HG02798 (cell line): ENCODE data around the gene TRMT61B.

ENCODE experiments used
- ATAC-seq: cut with Tn5 transposase; IDR thresholded peaks from one replicate; pipeline ENCODE4 v1.9.1; 2021; ENCODE audit warnings: mild to moderate bottlenecking; ENCODE audit not compliant: unreplicated experiment, poor library complexity

The TRMT61B gene

DNA sequence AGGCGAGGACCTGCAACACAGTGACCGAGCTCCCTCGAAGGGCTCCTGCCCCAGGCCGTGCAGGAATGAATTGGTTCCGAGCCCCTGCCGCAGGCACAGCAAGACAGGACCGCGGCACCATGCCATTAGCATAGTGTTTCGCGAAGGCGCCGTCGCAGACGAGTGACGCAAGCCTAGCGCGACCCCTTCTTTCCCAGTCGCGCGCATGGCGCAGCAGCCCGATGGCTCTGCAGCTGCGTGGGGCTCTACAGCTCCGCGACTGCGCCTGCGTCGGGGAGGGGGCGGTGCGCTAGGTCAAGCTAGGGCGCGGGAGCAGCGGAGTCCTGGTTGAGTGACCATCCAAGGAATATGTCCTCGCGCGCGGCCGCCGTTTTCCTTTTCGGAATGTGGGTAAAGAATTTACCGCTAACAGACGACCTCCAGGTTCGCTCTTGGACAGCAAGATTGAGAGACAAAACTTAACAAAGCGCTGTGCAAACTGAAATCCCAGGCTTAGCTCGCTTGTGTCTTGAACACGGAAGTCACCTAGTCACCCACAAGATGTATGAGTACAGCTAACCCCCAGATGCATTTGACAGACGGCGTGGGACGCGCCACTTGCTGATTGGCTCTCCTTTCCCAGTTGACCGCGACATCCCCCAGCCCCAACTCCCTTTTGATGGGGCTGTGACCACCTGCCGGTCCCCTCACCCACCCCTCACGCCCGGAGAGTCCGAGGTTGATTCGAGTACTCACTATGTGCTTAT lies at the start of gene TRMT61B:
Gene TRMT61B (minus strand): TSS at position 164 of the 746 bp plus-strand sequence. CDS start 32 bp downstream, at position 132.
- peak; percentile 96 for ATAC-seq

DNA sequence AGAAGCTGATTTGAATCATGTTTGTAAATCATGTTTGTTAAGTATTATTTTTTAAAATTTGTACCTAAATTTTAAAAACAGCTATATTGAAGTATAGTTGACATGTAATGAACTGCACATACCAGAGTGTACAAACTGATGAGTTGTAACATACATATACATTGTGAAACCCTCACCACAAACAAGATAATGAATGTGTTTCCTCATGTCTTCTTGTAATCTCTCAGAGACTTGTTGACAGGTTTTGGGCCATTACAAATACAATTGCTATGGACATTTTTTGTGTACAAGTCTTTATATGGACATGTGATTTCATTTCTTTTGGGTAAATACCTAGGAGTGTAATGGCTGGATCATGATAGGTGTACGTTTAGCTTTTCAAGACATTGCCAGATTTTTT lies 45.8 kb upstream of the TRMT61B start:
- ATAC-seq, result no peak

- no peak for ATAC-seq
Observed at GRCh38 chr2:28909655-28910353, 39.7 kb upstream of the TRMT61B start.

DNA sequence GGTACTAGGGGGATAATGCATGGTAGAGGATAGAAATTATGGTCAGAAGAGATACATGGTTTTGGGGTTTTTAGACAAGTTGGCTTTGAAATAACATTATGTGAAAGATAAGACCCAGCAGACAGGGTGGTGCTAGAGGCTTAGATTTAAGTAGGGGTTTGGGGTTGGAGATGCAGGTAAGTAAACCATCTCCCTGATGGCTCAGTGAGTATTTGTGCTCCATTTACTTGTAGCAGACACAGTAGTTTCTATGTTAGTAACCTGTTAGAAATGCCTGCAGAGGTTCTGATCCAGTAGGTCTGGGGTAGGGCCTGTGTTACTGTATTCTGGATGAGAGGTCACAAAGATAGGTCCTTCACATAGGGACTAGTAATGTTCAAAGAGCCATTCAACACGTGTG lies 38.1 kb upstream of the TRMT61B start:
- ATAC-seq, result no peak

DNA sequence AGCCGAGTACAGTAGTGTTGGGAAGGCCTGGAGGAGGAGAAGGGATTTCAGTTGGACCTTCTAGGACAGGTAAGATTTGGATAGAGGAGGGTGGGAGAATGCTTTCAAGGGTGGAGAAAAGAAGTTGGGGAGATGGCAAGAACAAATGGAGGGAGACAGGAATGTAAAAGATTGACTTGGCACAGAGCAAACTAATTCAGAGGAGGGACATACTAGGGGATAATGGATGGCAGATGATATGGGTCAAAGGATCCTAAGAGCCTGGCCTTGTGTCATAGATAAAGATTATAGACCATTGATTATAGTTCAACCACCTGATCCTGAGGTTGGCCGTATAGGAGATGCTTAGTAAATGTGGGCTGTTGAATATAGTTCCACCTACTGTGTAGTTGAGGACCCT lies 36.7 kb upstream of the TRMT61B start:
- ATAC-seq, result no peak

DNA sequence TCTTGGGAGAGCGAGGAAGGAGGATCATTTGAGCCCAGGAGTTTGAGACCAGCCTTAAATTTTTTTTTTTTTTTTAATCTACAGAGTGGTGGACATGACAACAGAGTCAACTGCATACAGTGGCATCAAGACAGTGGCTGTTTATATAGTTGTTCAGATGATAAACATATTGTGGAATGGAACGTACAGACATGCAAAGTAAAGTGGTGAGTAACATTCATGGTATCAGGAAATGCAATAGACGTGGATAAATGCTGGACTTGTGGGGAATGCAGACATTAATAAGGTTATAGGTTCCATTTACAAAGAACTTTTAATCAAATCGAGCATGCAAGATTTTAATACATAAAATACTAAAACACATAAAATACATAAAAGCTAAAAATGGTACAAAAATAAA lies 36.3 kb upstream of the TRMT61B start:
- ATAC-seq, result no peak

DNA sequence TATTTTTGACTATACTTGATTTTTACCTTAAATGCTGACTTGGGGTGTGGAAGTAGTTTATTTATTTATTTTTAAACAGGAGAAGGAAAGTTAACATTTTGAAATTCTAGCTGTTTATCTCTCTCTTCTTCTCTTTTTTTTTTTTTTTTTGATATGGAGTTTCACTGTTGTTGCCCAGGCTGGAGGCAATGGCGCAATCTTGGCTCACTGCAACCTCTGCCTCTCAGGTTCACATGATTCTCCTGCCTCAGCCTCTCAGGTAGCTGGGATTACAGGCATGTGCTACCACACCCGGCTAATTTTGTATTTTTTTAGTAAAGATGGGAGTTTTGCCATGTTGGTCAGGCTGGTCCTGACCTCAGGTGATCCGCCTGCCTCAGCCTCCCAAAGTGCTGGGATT lies 35.4 kb upstream of the TRMT61B start:
- ATAC-seq, result no peak

DNA sequence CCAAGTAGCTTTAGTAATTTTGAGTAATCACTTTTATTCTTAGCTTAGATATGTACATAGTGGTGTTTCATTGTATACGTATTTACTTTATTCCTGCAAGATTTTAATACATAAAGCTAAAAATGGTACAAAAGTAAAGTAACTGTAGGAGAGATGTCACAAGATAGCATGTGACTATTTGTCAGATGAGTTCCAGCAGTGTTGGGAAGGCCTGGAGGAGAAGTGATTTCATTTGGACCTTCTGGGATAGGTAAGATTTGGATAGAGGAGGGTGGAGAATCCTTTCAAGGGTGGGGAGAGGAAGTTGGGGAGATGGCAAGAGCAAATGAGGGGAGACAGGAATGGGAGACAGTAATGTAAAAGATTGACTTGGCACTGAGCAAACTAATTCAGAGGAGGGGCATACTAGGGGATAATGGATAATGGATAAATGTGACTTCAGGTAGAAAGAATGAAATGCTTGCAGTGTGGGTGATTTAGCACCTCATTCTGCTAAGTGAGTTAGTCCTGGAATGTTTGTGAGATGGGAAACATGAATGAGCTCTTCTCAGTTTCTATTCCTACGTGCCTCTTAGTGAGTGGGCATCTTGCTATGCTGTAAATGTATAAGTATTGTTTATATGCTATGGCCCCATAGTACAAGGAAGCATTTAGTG lies 34.8 kb upstream of the TRMT61B start:
- no peak for ATAC-seq

DNA sequence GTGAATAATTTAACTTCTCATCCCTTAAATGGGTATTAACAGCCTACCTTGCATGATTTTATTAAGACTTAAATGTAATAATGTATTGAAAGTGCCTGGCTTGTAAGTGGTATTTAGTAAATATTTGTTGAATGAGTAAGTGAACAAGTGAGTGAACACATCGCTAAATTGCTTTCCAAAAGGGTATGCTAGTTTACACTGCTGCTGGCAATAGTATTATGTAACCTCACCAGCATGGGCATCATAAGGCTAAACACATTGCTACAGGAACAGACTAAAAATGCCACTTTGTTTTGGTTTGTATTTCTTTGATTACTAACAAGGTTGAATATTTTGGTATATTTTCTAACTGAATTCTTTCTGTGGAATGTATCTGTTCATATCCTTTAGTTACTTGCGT lies 34.2 kb upstream of the TRMT61B start:
- no peak for ATAC-seq

DNA sequence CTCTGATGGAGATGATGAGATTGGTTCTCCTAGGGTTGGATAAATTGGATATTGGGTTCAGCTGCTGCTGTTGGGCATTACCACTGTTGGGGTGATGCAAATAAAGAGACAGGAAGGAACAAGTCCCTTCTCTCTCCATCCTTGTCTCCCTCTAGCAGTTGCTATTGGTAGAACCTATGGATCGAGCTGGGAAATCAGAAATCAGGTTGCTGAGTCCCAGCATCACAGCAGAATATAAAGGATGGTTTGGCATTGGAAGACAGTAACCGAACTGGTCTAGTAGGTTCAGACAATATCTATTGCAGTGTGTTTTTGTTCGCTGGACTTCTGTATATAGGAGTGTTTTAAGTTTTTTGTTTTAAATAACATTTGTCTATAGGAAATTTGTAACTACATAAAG lies 32.5 kb upstream of the TRMT61B start:
- no peak for ATAC-seq

DNA sequence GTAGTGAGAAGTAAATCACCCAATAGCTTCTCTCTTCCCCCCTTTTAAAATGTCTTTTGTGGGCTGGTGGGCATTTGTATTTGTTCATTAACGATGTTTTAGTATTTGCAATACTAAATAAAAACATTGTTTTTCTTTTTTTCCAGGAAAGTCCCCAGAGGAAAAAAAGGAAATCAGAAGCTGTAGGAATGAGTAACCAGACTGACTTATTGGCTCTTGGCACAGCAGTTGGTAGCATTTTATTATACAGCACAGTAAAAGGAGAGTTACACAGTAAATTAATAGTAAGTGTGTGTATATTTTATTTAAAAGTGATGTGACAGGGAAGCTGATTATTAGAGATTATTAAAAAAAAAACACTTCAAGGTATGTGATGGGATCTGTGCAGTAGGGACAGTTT lies 31.7 kb upstream of the TRMT61B start:
- ATAC-seq, result no peak

DNA sequence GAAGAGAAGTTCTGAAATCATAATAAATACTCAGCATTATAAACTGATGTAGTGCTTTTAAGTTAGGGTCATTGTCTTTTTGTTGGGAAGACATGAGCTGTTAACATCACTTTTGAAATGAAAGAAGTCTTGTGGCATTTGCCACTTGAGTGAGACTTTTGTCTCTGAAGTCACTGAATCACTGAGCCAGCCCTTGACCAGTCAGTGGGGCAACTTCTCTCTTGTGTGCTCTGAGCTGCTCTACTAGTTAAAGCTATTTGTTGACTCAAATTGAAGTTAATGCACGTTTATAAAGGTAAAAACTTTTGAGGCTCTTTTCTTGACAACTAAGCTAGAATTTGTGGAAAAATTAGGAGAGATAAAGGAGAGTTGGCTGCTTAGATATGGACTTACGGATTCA lies 31.1 kb upstream of the TRMT61B start:
- no peak for ATAC-seq

GRCh38 chr2:28898048-28898447 lies 27.9 kb upstream of the TRMT61B start:
- ATAC-seq, result no peak

GRCh38 chr2:28896906-28897305 lies 26.8 kb upstream of the TRMT61B start:
- no peak for ATAC-seq

GRCh38 chr2:28895189-28895893 lies 25.2 kb upstream of the TRMT61B start:
- peak; percentile 15 for ATAC-seq

GRCh38 chr2:28894470-28895188 lies 24.5 kb upstream of the TRMT61B start, which contains the start of gene WDR43:
Gene WDR43, plus strand, starts transcription at chr2:28894667. Its CDS starts 32 bp downstream, at chr2:28894699.
- ATAC-seq, result peak; percentile 92

- ATAC-seq, result no peak
Observed at GRCh38 chr2:28893488-28893887, 23.4 kb upstream of the TRMT61B start.

- ATAC-seq, result no peak
Observed at GRCh38 chr2:28880193-28880592, 10.1 kb upstream of the TRMT61B start.

DNA sequence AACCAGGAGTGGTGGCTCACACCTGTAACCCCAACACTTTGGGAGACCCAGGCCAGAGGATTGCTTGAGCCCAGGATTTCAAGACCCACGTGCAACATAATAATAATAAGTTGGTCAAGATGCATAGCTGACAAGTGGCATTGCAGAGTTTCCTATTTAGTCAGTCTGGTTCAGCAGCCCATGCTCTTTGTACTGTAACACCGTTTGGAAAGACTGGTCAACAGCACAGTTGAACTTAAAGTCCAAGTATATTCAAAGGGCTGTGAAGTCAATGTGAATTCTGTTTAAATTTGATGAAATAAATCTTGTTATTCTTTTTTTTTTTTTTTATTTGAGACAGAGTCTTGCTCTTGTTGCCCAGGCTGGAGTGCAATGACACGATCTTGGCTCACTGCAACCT lies 1.5 kb upstream of the TRMT61B start:
- no peak for ATAC-seq

GRCh38 chr2:28869494-28870145 lies 489 bp downstream of the TRMT61B start:
- ATAC-seq, result peak; percentile 14
